Measurements from ENCODE around the gene DNAH10.

DNA sequence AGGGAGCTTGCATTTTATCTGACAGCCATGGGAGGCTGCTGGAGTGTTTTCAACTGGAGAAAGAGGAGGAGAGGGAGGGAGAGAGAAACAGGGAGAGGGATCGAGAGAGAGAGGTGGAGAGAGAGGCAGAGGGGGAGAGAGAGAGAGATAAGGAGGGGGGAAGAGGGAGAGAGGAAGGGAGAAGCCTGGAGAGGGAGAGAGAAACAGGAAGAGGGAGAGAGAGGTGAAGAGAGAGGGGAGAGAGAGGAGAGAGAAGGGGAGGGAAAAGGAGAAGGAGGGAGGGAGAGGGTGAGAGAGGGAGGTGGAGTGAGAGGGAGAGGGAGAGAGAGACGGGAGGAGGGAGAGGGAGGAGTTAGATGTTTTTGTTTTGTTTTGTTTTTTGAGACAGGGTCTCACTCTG lies 45.6 kb downstream of the DNAH10 start:
- TF ChIP-seq CEBPB (IDR thresholded peaks at IDR 0.05) = no peak
- no peak for TF ChIP-seq RAD21 (IDR thresholded peaks at IDR 0.05; ENCODE audit: low read depth)
- TF ChIP-seq, protein P1, sequence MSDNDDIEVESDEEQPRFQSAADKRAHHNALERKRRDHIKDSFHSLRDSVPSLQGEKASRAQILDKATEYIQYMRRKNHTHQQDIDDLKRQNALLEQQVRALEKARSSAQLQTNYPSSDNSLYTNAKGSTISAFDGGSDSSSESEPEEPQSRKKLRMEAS (IDR thresholded peaks at IDR 0.05) = no peak

Data from Ishikawa (cell line).